GM12801 (cell line): ENCODE results near the gene CST6.

Source experiments
- CTCF ChIP-seq: IDR thresholded peaks from one replicate; pipeline ENCODE4 v1.5.1; 2011; ENCODE audit warnings: control low read depth; ENCODE audit not compliant: insufficient read length; ENCODE audit errors: extremely low read depth

CST6 gene

GRCh38 chr11:66006134-66006890 lies 5.5 kb upstream of the CST6 start:
- no peak for TF ChIP-seq CTCF

GRCh38 chr11:66006891-66007176 lies 5.0 kb upstream of the CST6 start:
- TF ChIP-seq CTCF, result no peak

- TF ChIP-seq CTCF, result no peak
These were observed 4.6 kb upstream of the CST6 start for GRCh38 chr11:66007201-66007634.

- TF ChIP-seq CTCF, result no peak
These were observed 3.7 kb upstream of the CST6 start for GRCh38 chr11:66008095-66008467.

GRCh38 chr11:66008468-66009101 lies 3.2 kb upstream of the CST6 start:
- TF ChIP-seq CTCF, result no peak

- no peak for TF ChIP-seq CTCF
These were observed 496 bp upstream of the CST6 start for GRCh38 chr11:66011239-66011784.

- TF ChIP-seq CTCF, result no peak
These were observed 650 bp downstream of the CST6 start for GRCh38 chr11:66012371-66012945.
